Cardiac fibroblast (primary cell): ENCODE results near the gene KRT40.

Source experiments
- DNase-seq, 2 donors: peaks; one replicate each; pipeline versions ENCODE4 v3.0.0 to v3.0.0-alpha.2; 2010; ENCODE audit warnings: low read depth in 2 of 2
- H3K4me3 ChIP-seq, 2 donors: replicated peaks in 1 of 2; 1 replicate in 1 of 2; 2 replicates in 1 of 2; pipeline ENCODE4 v1.5.1; 2011; ENCODE audit warnings: low read depth in 2 of 2, low read length in 2 of 2, mild to moderate bottlenecking in 2 of 2, moderate library complexity in 1 of 2
- TF ChIP-seq, protein P1 (sequence below): IDR thresholded peaks from one replicate; pipeline ENCODE4 v1.5.1; 2011; ENCODE audit warnings: low read depth, mild to moderate bottlenecking, low read length, inconsistent platforms

The KRT40 gene

DNA sequence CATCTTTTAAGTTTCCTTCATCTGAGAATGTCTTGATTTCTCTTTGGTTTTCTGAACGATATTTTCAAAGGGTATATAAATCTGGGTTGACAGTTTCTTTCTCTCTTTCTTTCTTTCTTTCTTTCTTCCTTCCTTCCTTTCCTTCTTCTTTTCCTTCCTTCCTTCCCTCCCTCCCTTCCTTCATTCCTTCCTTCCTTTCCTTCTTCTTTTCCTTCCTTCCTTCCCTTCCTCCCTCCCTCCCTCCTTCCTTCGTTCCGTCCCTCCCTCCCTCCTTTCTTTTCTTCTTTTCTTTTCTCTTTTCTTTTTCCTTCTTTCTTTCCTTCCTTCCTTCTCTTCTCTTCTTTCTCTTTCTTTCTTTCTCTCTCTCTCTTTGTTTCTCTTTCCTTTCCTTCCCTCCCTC lies 9.8 kb downstream of the KRT40 start:
- H3K4me3 ChIP-seq = no peak overlapping the region
- no peak for DNase-seq
- TF ChIP-seq, protein P1, sequence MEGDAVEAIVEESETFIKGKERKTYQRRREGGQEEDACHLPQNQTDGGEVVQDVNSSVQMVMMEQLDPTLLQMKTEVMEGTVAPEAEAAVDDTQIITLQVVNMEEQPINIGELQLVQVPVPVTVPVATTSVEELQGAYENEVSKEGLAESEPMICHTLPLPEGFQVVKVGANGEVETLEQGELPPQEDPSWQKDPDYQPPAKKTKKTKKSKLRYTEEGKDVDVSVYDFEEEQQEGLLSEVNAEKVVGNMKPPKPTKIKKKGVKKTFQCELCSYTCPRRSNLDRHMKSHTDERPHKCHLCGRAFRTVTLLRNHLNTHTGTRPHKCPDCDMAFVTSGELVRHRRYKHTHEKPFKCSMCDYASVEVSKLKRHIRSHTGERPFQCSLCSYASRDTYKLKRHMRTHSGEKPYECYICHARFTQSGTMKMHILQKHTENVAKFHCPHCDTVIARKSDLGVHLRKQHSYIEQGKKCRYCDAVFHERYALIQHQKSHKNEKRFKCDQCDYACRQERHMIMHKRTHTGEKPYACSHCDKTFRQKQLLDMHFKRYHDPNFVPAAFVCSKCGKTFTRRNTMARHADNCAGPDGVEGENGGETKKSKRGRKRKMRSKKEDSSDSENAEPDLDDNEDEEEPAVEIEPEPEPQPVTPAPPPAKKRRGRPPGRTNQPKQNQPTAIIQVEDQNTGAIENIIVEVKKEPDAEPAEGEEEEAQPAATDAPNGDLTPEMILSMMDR = no peak

DNA sequence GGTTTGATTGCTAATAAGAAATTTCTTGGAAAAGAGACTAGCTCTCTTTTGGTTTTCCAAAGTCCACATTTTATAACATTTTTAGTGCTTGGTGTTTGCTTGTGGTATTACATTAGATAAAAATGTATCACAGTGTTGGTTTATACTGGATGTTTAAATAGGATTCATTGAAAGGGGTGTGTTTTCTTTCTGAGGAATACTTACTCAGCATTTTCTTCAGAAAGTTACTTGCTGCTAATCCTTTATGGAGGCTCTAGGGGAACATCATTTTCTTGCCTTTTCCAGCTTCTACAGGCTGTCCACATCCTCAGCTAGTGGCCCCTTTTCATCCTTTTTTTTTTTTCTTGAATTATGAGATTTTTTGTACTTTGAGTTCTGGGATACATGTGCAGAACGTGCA lies 16.5 kb downstream of the KRT40 start:
- TF ChIP-seq, protein P1 = no peak
- no peak overlapping the region for H3K4me3 ChIP-seq
- no peak for DNase-seq

DNA sequence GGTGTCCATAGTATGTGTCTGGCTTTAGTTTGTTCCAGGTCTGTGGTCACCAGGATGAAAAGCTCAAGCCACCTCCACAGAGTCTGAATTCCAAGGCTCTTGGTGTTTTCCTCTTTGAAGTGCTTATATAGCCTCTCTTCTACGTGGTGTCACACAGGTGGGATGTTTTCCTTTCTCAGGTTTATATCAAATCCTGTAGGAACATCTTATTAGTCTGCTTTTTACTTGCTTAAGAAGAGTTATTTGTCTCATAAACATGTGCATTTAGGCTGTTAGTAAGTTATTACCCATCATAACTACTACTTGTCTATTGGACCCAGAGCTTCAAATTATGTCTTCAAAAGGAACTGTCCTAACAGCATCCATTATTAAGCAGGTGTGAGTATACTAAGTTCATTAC lies 17.3 kb downstream of the KRT40 start, which contains the start of gene KRT39:
TSS of gene KRT39 (minus strand) at position 101 of the 400 bp plus-strand sequence. CDS start at position 9, 92 bp downstream.
- DNase-seq = no peak
- no peak within 1 kb of the TSS for H3K4me3 ChIP-seq
- TF ChIP-seq, protein P1 = no peak

DNA sequence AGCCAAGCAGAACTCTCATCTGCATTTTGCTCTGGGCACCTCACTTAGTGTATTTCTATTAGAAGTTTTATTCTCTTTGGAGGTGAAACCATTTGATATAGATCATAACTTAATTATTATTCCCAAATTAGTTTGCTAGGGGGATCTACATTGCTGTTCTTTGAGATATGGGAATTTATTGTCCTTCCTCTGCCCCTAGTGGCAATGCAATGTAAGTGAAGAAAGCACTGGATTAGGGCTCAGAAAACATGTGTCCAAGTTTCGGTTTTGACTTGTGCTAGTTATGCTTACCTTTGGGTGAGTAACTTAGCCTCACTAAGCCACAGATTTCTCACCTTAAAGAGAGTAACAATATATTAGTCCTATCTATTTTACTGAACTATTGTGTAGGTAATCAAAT lies 20.3 kb downstream of the KRT40 start:
- H3K4me3 ChIP-seq = no peak overlapping the region
- peak; percentile 29 to 51 for DNase-seq
- TF ChIP-seq, protein P1 = peak; percentile 79

DNA sequence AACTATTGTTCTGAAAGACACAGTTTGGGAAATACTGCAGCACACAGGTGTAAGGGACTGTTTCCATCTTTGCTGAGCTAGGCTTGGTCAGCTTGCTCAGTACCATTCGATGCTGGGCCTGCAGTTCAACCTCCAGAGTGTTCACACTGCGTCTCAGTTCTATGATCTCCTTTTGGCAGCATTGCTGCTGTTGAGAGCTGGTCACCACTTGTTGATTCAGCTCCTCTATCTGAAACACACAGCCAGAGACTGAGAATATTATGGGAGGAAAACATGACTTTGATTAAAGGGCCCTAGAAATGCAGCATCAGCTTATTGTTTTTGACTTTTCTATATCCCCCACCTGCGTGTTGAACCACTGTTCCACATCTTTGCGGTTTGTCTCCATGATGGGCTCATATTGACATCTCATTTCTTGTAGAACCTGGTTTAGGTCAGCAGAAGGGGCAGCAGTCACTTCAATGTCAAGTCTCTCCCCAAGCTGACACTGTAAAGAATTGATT lies 22.0 kb downstream of the KRT40 start:
- H3K4me3 ChIP-seq = no peak overlapping the region
- TF ChIP-seq, protein P1 = no peak
- no peak for DNase-seq

DNA sequence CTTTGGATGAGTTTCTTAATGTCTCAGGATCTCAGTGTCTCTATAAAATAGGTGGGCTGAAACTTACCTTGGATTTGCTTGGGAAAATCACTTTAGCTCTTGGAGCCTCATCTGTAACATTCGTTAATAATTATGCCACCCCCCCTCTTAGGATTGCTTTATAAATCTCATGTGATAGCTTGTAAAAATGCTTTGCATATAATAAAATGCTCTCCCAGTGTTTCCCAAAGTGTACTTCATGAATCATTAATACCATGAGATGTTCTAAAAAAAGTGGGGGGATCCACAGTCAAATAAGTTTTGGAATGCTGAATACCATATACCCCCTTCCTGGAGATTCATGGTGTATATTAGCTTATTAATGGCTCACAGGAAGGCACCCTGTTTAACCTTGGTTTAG lies 22.5 kb downstream of the KRT40 start:
- no peak for DNase-seq
- TF ChIP-seq, protein P1 = no peak
- H3K4me3 ChIP-seq = no peak overlapping the region

DNA sequence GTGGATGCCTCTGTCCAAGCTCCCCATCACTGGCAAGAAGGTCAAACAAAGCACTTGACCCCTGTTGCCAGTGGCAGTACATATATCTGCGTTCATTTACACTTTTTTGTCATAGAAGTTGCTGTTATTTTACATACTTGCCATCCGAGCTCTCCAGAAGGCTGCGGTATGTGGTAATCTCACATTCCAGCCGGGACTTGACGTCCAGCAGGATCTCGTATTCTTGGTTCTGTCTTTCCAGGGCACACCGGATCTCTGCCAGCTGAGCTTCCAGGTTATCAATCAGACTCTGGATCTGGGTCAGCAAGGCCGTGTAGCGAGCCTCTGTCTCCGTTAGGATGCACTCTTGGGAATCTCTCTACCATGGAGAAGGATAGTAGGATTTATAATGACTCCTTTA lies 24.0 kb downstream of the KRT40 start:
- peak; percentile 9 to 39 for DNase-seq
- TF ChIP-seq, protein P1 = no peak
- H3K4me3 ChIP-seq = no peak overlapping the region
